AG10803 (cell line): Measurements from ENCODE around the gene IFT122.
"Not testable (repeated sequence)": the region's sequence is repeated elsewhere in the genome, so short reads cannot be mapped to it uniquely, and the experiment has no call there.

Experiments used
- DNase-seq: peaks from one replicate; pipeline ENCODE4 v3.0.0; 2010; ENCODE audit warnings: low read depth
- H3K4me3 ChIP-seq: 2 replicates; pipeline ENCODE4 v1.5.1; 2011; ENCODE audit warnings: mild to moderate bottlenecking, low read length, control low read depth
- CTCF ChIP-seq: conservative IDR thresholded peaks from 2 replicates; pipeline ENCODE4 v1.5.1; 2011; ENCODE audit warnings: mild to moderate bottlenecking, low read length, control low read depth, inconsistent platforms

The IFT122 gene

GRCh38 chr3:129507181-129507831 lies 67.3 kb downstream of the IFT122 start:
- H3K4me3 ChIP-seq, result no peak overlapping the region
- DNase-seq, result no peak
- TF ChIP-seq CTCF, result no peak

- DNase-seq, result no peak
- TF ChIP-seq CTCF, result no peak
- no peak overlapping the region for H3K4me3 ChIP-seq
These were observed 72.6 kb downstream of the IFT122 start for GRCh38 chr3:129512595-129512994.

GRCh38 chr3:129513705-129514104 lies 73.7 kb downstream of the IFT122 start:
- no peak for DNase-seq
- TF ChIP-seq CTCF, result no peak
- H3K4me3 ChIP-seq, result no peak overlapping the region

GRCh38 chr3:129514110-129514509 lies 74.1 kb downstream of the IFT122 start:
- H3K4me3 ChIP-seq, result no peak overlapping the region
- no peak for TF ChIP-seq CTCF
- DNase-seq, result no peak

GRCh38 chr3:129514563-129514962 lies 74.5 kb downstream of the IFT122 start:
- no peak for DNase-seq
- no peak overlapping the region for H3K4me3 ChIP-seq
- no peak for TF ChIP-seq CTCF

- not testable (repeated sequence) for DNase-seq, H3K4me3 ChIP-seq
These were observed 75.2 kb downstream of the IFT122 start for GRCh38 chr3:129515108-129515820.

GRCh38 chr3:129515821-129516432 lies 75.9 kb downstream of the IFT122 start:
- H3K4me3 ChIP-seq, DNase-seq: not testable (repeated sequence)

- DNase-seq, result no peak
- H3K4me3 ChIP-seq, result no peak overlapping the region
- no peak for TF ChIP-seq CTCF
These were observed 77.5 kb downstream of the IFT122 start for GRCh38 chr3:129517516-129517915.
